Endothelial cell of umbilical vein (primary cell): ENCODE measurements around the gene STX8. TPM values are rescaled to one million over a fixed set of nuclear protein-coding genes. Genes with fewer than 3 reads are reported as not detected.

ENCODE experiments used
- BruUV-seq: library from RNA; stranded (reverse); fragments of 400-500 nt; replicated peaks from 2 replicates; lab custom pipeline; 2021; lab: Mats Ljungman, UMichigan
- CTCF ChIA-PET: fragments of 300-600, 350-600 bp; sonication (Branson Sonifier 250); formaldehyde crosslinking; loops from one replicate; lab custom pipeline; 2021; ENCODE audit warnings: antibody characterized with exemption, inconsistent platforms; lab: Charles Lee
- POLR2A ChIA-PET: fragments of 300-600, 350-600 bp; sonication (Branson Sonifier 250); formaldehyde crosslinking; loops from one replicate; lab custom pipeline; 2021; ENCODE audit warnings: antibody characterized with exemption, inconsistent platforms; lab: Charles Lee
- DNase-seq: peaks from one replicate; pipeline ENCODE4 v3.0.0-alpha.2; 2011; ENCODE audit warnings: low read depth, low spot score
- FAIRE-seq: peaks from 2 replicates; lab custom pipeline; 2011; peaks lifted over from hg19 to GRCh38; lab: Jason Lieb, UNC
- H2AFZ ChIP-seq: 2 replicates; pipeline ENCODE4 v1.6.0; 2012; ENCODE audit warnings: low read depth, low read length, control low read depth, inconsistent platforms
- H3K27ac ChIP-seq: 2 replicates; pipeline ENCODE4 v1.5.1; 2011; ENCODE audit warnings: low read depth, mild to moderate bottlenecking, control low read depth, low read length, moderate library complexity; ENCODE audit not compliant: insufficient read depth
- H3K27me3 ChIP-seq, 2 experiments: 2 replicates each; pipeline versions ENCODE4 v1.6.0 to v1.6.1; 2011; ENCODE audit warnings: low read length in 2 of 2, mixed read lengths in 1 of 2; ENCODE audit not compliant: control insufficient read depth in 2 of 2, insufficient read depth in 2 of 2
- H3K36me3 ChIP-seq, 2 experiments: 2 replicates in 1 of 2; 3 replicates in 1 of 2; pipeline ENCODE4 v1.5.1; 2011; ENCODE audit warnings: low read length in 2 of 2, mild to moderate bottlenecking in 1 of 2, moderate library complexity in 1 of 2; ENCODE audit not compliant: control insufficient read depth in 2 of 2, insufficient read depth in 2 of 2; ENCODE audit errors: extremely low read depth in 1 of 2
- H3K4me1 ChIP-seq: 3 replicates; pipeline ENCODE4 v1.5.1; 2011; ENCODE audit warnings: mild to moderate bottlenecking, low read length; ENCODE audit not compliant: control insufficient read depth, insufficient read depth; ENCODE audit errors: extremely low read depth
- H3K4me2 ChIP-seq: 2 replicates; pipeline ENCODE4 v1.6.1; 2011; ENCODE audit warnings: low read length, control low read depth, mixed read lengths; ENCODE audit not compliant: insufficient read depth
- H3K4me3 ChIP-seq, 3 experiments: fragments of 200-600 bp in 1 of 3; sonication (generic), shearing (Covaris generic) in 1 of 3; replicated peaks in 1 of 3; 2 replicates each; pipeline ENCODE4 v1.5.1; 2011 to 2016; ENCODE audit warnings: control low read depth in 3 of 3, low read length in 3 of 3, mild to moderate bottlenecking in 2 of 3, inconsistent platforms in 1 of 3, low read depth in 1 of 3, moderate library complexity in 1 of 3; ENCODE audit not compliant: insufficient read depth in 1 of 3
- H3K79me2 ChIP-seq: 2 replicates; pipeline ENCODE4 v1.6.0; 2012; ENCODE audit warnings: low read length, inconsistent platforms; ENCODE audit not compliant: control insufficient read depth, insufficient read depth
- H3K9ac ChIP-seq: replicated peaks from 2 replicates; pipeline ENCODE3; 2011; ENCODE audit warnings: low read length, control low read depth; ENCODE audit not compliant: insufficient read depth; ENCODE audit errors: extremely low read depth
- H3K9me1 ChIP-seq: replicated peaks from 3 replicates; pipeline ENCODE4 v1.6.0; 2011; ENCODE audit warnings: mild to moderate bottlenecking, low read length; ENCODE audit not compliant: control insufficient read depth, insufficient read depth; ENCODE audit errors: extremely low read depth
- H3K9me3 ChIP-seq: replicated peaks from 2 replicates; pipeline ENCODE4 v1.5.1; 2012; ENCODE audit warnings: low read length, inconsistent platforms; ENCODE audit not compliant: control insufficient read depth, insufficient read depth
- H4K20me1 ChIP-seq: replicated peaks from 2 replicates; pipeline ENCODE3; 2011; ENCODE audit warnings: mild to moderate bottlenecking, low read length; ENCODE audit not compliant: control insufficient read depth, insufficient read depth; ENCODE audit errors: extremely low read depth
- CTCF ChIP-seq, 2 donors: IDR thresholded peaks; 1 replicate in 1 of 2; 2 replicates in 1 of 2; pipeline ENCODE4 v1.5.1; 2011; ENCODE audit warnings: low read length in 2 of 2, mild to moderate bottlenecking in 2 of 2, moderate library complexity in 2 of 2, control low read depth in 1 of 2, inconsistent platforms in 1 of 2, low read depth in 1 of 2; ENCODE audit not compliant: insufficient read depth in 1 of 2; ENCODE audit errors: extremely low read depth in 1 of 2
- EZH2 ChIP-seq: IDR thresholded peaks from 2 replicates; pipeline ENCODE4 v1.6.1; 2012; ENCODE audit warnings: borderline replicate concordance, low read depth, mild to moderate bottlenecking, moderate library complexity, low read length, inconsistent platforms; ENCODE audit not compliant: severe bottlenecking
- FOS ChIP-seq: IDR thresholded peaks from 2 replicates; pipeline ENCODE4 v1.6.1; 2011; ENCODE audit warnings: mild to moderate bottlenecking, low read length, moderate library complexity, borderline replicate concordance; ENCODE audit not compliant: insufficient read depth
- GATA2 ChIP-seq: IDR thresholded peaks from 2 replicates; pipeline ENCODE4 v1.7.0; 2011; ENCODE audit warnings: low read depth, mild to moderate bottlenecking, moderate library complexity, mixed read lengths, low read length; ENCODE audit not compliant: insufficient read length, insufficient read depth
- JUN ChIP-seq: IDR thresholded peaks from 2 replicates; pipeline ENCODE4 v1.6.1; 2011; ENCODE audit warnings: borderline replicate concordance, low read depth; ENCODE audit not compliant: insufficient read length, insufficient read depth
- MAX ChIP-seq: IDR thresholded peaks from 2 replicates; pipeline ENCODE4 v1.6.1; 2011; ENCODE audit not compliant: insufficient read depth, insufficient read length
- MYC ChIP-seq: IDR thresholded peaks from one replicate; pipeline ENCODE4 v1.6.1; 2011; ENCODE audit warnings: mild to moderate bottlenecking, low read depth, low read length
- POLR2A ChIP-seq: IDR thresholded peaks from 2 replicates; pipeline ENCODE4 v1.6.1; 2012; ENCODE audit warnings: low read depth, mild to moderate bottlenecking, control low read depth, low read length
- POLR2AphosphoS5 ChIP-seq: IDR thresholded peaks from 2 replicates; pipeline ENCODE4 v1.6.1; 2012; ENCODE audit warnings: low read depth, mild to moderate bottlenecking, control low read depth, low read length, moderate library complexity; ENCODE audit not compliant: insufficient read depth
- dilution Hi-C: fragments of 300-500 bp; cut with MboI; formaldehyde crosslinking; loops from one replicate; pipeline ENCODE4 v1.15.0; 2019; ENCODE audit warnings: low sequenced_read_pairs; ENCODE audit not compliant: extremely low pct_ligation_motif_present
- intact Hi-C: fragments of 100-400 bp; cut with micrococcal nuclease; formaldehyde crosslinking; loops from one replicate; pipeline ENCODE4 v1.10.0; 2022
- polyA plus RNA-seq, 4 experiments: library from polyadenylated mRNA; depleted of rRNA in 3 of 4; stranded (reverse) in 3 of 4; unstranded in 1 of 4; fragments of >200 nt; gene quantifications; 2 replicates each; pipeline versions ENCODE4 v1.2.1 to v1.2.3, GENCODE V29; 2011 to 2012; ENCODE audit warnings: missing spikeins in 1 of 4
- total RNA-seq: library from RNA; stranded (reverse); gene quantifications from 2 replicates; pipeline ENCODE4 v1.2.3, GENCODE V29; 2021

STX8 gene
- total and polyA plus RNA-seq, 2 donors (not counting 3 experiments of a cell fraction or from before 2014, with no cell fraction given) = 25.9 to 67.3 TPM

GRCh38 chr17:9544221-9544620 lies 31.4 kb downstream of the STX8 start:
- intact Hi-C loops = no loop called here
- DNase-seq = no peak
- no peak overlapping the region for H3K4me2 ChIP-seq
- H3K36me3 ChIP-seq = no peaks in the 10 kb centered on the region
- ChIA-PET CTCF (interaction anchor here (2.7 kb wide), 1 partner anchor 11 kb away, joined by 10 read pairs; no protein-coding TSS in a partner anchor), POLR2A (no interaction called here)
- no peaks in the 10 kb centered on the region for H4K20me1 ChIP-seq
- H3K9me3 ChIP-seq = no peaks in the 10 kb centered on the region
- H3K4me1 ChIP-seq = no peaks in the 10 kb centered on the region
- no TSS peak for BruUV-seq
- TF ChIP-seq EZH2 (no peak), FOS (no peak)
- H3K9ac ChIP-seq = no peak overlapping the region
- no peaks in the 10 kb centered on the region for H3K9me1 ChIP-seq
- H3K27ac ChIP-seq = no peak overlapping the region
- no peaks in the 10 kb centered on the region for H3K79me2 ChIP-seq
- H3K27me3 ChIP-seq = no peaks in the 10 kb centered on the region
- H2AFZ ChIP-seq = no peak overlapping the region
- no peak overlapping the region for H3K4me3 ChIP-seq
- dilution Hi-C loops = no loop called here
- FAIRE-seq = no peak

GRCh38 chr17:9541718-9542117 lies 33.9 kb downstream of the STX8 start:
- CTCF ChIA-PET = interaction anchor here (0.8 to 1.6 kb wide), 5 partner anchors 10 to 35 kb away, joined by 3 to 4 read pairs (median 3); partner anchors contain the start of gene CFAP52
- no peak overlapping the region for H3K4me2 ChIP-seq
- H3K27ac ChIP-seq = no peak overlapping the region
- dilution Hi-C loops (no loop called here), intact Hi-C loops (no loop called here)
- DNase-seq (no peak), FAIRE-seq (no peak)
- no peaks in the 10 kb centered on the region for H3K27me3 ChIP-seq
- H3K79me2 ChIP-seq = no peaks in the 10 kb centered on the region
- no peak overlapping the region for H2AFZ ChIP-seq
- H3K4me1 ChIP-seq = no peaks in the 10 kb centered on the region
- no peaks in the 10 kb centered on the region for H3K9me1 ChIP-seq
- no peaks in the 10 kb centered on the region for H3K36me3 ChIP-seq
- TF ChIP-seq MYC = no peak
- TF ChIP-seq JUN = no peak
- TF ChIP-seq POLR2A = no peak
- no peak for TF ChIP-seq EZH2
- no peak for TF ChIP-seq CTCF (IDR thresholded peaks at IDR 0.05; ENCODE audit: extremely low read depth in 1 of 2, insufficient read depth in 1 of 2, low read depth in 1 of 2, low read length in 2 of 2)
- no peak for TF ChIP-seq MAX
- TF ChIP-seq POLR2AphosphoS5 = no peak
- TF ChIP-seq GATA2 = no peak
- TF ChIP-seq FOS = no peak
- POLR2A ChIA-PET = no interaction called here
- H3K4me3 ChIP-seq = no peak overlapping the region
- H3K9ac ChIP-seq = no peak overlapping the region
- BruUV-seq = no TSS peak
- H4K20me1 ChIP-seq = no peaks in the 10 kb centered on the region
- no peaks in the 10 kb centered on the region for H3K9me3 ChIP-seq
